DMS79 treated with DMSO at 0.1 percent for 48 hours (cell line): ENCODE results near the gene FAM204A.

Source experiments
- DNase-seq: peaks from one replicate; lab custom pipeline; 2025; lab: John Stamatoyannopoulos, UW

FAM204A gene

GRCh38 chr10:118278649-118279048 is 63.5 kb downstream of the FAM204A start:
- DNase-seq: no peak

GRCh38 chr10:118277871-118278270 is 64.3 kb downstream of the FAM204A start:
- no peak for DNase-seq

GRCh38 chr10:118276727-118277126 is 65.4 kb downstream of the FAM204A start:
- no peak for DNase-seq

DNA sequence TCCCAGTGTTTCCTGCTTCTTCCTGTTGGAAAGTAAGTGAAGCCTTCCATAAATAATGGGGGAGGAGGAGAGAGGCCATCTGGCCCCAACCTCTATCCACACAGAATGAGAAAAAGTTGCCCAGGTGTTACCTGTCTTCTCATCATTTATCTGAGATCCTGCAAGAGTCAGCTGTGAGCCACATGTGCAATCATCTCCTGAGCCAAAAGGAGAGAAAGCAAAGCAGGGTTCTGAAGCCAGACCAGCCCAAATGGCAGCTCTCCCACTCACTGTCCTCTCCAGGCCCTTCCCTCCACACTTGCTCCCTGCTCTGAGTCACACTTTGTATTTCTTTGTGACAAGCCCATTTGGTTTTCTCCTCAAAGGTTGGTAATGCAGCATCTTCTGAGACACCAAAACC is 65.9 kb downstream of the FAM204A start:
- no peak for DNase-seq

- DNase-seq: no peak
Observed at GRCh38 chr10:118273662-118274061, 68.5 kb downstream of the FAM204A start.

- DNase-seq: no peak
Observed at GRCh38 chr10:118272767-118273166, 69.4 kb downstream of the FAM204A start.

- no peak for DNase-seq
Observed at GRCh38 chr10:118272149-118272721, 69.9 kb downstream of the FAM204A start.

GRCh38 chr10:118271671-118272070 is 70.5 kb downstream of the FAM204A start:
- DNase-seq: no peak

GRCh38 chr10:118266098-118266748 is 75.9 kb downstream of the FAM204A start:
- no peak for DNase-seq

- no peak for DNase-seq
Observed at GRCh38 chr10:118264838-118265470, 77.2 kb downstream of the FAM204A start.

- no peak for DNase-seq
Observed at GRCh38 chr10:118264252-118264651, 77.9 kb downstream of the FAM204A start.

GRCh38 chr10:118262538-118262937 is 79.6 kb downstream of the FAM204A start:
- no peak for DNase-seq

DNA sequence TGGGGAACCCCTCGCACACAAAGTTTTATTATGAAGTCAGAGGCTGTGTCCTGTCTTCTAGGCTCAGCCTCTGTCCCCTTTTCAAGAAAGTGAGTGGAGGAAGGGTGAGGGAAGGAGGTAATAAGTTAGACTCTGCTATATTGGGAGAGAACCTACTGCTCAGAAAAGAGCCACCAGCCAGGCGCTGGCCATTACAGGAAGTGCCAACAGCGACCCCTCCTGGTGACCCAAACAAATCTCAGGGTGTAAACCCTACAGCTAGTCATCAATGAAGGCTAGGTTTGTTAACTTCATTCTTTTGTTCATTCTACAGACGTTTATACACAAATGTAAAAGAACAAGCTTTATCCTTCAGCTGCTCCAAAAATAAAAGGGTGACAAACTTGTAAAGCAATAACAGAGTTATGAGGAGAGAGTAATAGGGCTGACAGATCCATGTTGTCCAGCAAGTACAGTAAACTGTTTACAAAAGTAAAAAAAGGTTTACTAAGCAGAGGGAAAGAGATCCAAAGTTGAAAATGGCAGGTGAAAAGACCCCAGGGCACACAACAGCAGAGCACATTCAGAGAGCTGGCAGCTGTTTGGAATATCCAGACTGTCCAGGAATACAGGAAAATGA is 82.7 kb downstream of the FAM204A start:
- DNase-seq: no peak

DNA sequence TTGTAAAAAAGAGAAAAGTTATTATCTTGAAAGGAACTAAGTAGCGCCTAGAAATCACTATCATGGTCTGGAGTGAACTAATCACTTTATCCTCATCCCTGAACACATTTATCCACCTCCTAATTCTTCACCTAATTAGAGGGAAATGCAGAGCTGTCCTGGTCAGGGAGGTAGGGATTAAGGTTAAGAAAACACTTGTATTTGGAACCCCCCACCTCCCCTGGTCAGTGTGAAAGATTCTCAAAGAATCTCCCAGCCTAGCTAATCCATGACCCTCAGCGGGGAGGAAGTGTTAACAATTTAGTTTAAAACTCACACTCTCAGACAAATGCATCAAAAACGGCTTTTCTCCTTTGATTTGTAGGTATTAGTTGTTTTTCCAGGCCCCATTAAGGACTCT is 83.8 kb downstream of the FAM204A start:
- DNase-seq: no peak

GRCh38 chr10:118256825-118257570 is 85.1 kb downstream of the FAM204A start:
- no peak for DNase-seq

GRCh38 chr10:118256209-118256608 is 85.9 kb downstream of the FAM204A start:
- no peak for DNase-seq

DNA sequence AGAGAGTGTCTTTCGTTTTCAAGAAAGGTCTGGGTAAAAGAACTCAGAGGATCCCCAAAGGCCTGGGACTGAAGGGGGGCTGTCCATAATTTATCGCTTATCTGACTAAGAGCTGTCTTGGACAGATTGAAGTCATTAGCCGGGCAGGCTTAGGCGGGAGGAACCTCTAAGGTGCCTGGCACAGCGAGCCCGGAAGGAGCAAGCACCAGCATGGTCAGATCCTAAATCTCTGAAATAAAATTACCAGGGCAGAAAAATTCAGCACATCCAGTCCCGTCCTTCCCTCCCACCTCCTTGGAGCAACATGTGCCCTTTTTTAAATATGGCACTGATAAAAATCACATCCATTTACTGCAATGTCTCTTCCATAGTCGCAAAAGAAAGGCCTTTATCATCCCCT is 86.8 kb downstream of the FAM204A start:
- DNase-seq: no peak

DNA sequence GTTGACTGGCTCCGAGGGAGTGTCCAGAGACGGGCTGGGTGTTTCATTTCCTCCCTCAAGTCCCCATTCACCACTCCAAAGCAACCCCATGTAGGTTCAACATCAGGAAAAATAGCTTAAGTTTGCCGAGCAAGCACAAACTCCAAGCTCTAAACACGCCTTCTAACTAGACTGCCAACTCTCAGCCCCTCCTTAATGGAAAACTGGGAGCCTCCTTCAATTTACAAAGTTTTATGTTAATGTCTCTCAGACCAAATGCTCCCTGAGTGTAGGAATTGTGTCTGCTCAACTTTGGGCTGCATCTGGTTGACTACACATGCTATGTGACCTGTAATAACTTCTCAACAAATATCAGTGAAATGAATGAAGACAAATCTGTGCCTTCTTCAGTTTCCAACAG is 87.5 kb downstream of the FAM204A start:
- no peak for DNase-seq

DNA sequence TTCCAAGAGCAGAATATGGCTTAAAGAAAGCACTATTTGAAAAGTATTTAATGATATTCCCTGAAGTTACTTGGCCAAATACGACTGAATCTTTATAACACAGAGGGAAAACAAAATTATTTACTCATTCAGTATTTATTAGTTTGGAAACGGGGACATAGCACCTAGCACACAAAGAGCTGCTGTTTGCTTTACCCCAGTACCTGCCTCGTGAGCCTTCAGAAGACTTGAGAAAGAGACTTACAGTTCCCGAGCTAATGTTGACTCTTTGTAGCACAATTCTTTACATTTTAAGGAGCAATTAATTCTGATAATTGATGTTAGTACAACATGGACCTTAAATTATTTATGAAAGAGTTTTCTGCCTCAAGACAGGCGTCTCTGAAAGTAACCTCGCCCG is 88.7 kb downstream of the FAM204A start:
- DNase-seq: no peak

DNA sequence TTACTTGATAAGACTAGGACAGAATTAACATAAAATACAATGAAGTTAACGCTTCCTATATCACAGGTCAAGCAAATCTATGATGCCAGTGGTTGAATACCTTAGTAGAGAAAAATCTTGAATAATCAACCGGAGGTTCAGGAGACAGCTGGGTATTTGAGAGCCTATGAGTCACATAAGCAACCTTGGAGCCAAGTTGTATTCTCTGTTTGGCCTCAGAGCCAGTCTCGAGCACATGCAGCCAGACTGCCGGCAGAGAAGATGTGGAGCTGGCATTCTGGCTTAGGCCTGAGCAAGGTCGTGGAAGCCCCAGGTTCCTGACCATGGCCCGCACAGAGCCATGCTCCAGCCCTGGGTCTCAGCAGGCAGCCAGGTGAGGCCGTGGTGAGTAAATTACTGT is 90.3 kb downstream of the FAM204A start:
- DNase-seq: no peak

DNA sequence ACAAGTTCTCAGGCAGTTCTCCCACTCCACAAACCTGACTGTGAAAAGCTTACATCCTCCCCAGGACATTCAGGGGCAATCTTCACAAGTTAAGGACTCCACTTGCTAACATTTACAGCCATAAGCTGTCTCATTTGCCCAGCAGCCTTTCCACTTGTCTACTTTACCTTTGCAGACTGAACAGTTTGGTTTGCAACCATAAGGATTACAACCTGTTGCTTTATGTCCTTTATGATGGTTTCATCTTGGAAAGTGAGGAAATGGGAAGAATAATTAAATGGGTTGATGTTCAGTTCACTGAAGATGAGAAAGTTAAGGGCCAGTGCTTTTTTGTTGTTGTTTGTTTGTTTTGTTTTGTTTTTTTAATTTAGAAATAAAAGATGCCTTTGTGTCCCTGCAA is 92.4 kb downstream of the FAM204A start:
- DNase-seq: no peak
